ENCODE measurements around the gene THOC3. TPM values are rescaled to one million over a fixed set of nuclear protein-coding genes. Genes with fewer than 3 reads are reported as not detected.
"Not testable (repeated sequence)": the region's sequence is repeated elsewhere in the genome, so short reads cannot be mapped to it uniquely, and the experiment has no call there.

The THOC3 gene
- polyA plus RNA-seq (2013): 32.4 TPM

GRCh38 chr5:175967471-175968372 lies at the start of gene THOC3:
THOC3 (minus strand) TSS chr5:175968315; CDS start chr5:175968208, 107 bp downstream.
- H3K27me3 ChIP-seq (replicated peaks in 2 of 5; ENCODE audit: control insufficient read depth in 4 of 5, insufficient read depth in 5 of 5, low read length in 4 of 5); H3K4me1 ChIP-seq (ENCODE audit: control extremely low read depth in 1 of 4, control insufficient read depth in 4 of 4, insufficient read depth in 4 of 4, low read length in 3 of 4); H3K36me3 ChIP-seq (ENCODE audit: control insufficient read depth in 4 of 4, insufficient read depth in 4 of 4, low read length in 3 of 4); H3K9me3 ChIP-seq (ENCODE audit: control extremely low read depth in 1 of 5, control insufficient read depth in 4 of 5, insufficient read depth in 2 of 5, low read depth in 1 of 5, low read length in 4 of 5); CTCF ChIA-PET; H3K27ac ChIP-seq (ENCODE audit: insufficient read depth in 1 of 2, low read depth in 1 of 2, low read length in 2 of 2, poor library complexity in 1 of 2, severe bottlenecking in 2 of 2); POLR2A ChIA-PET: not testable (repeated sequence)
- DNase-seq: peak; percentile 78 to 91 (median 89)
- peak within 1 kb of the TSS; percentile 57 to 80 (median 68) for H3K4me3 ChIP-seq (ENCODE audit: control insufficient read depth in 1 of 7, extremely low read depth in 1 of 7, insufficient read depth in 4 of 7, low read depth in 2 of 7, low read length in 6 of 7)
- WGBS (ENCODE audit: insufficient coverage): 0% methylated on average over 12 of the region's 67 CpGs

- H3K9me3 ChIP-seq (ENCODE audit: control extremely low read depth in 1 of 5, control insufficient read depth in 4 of 5, insufficient read depth in 2 of 5, low read depth in 1 of 5, low read length in 4 of 5); CTCF ChIA-PET; H3K4me1 ChIP-seq (ENCODE audit: control extremely low read depth in 1 of 4, control insufficient read depth in 4 of 4, insufficient read depth in 4 of 4, low read length in 3 of 4); DNase-seq; H3K4me3 ChIP-seq (ENCODE audit: control insufficient read depth in 1 of 7, extremely low read depth in 1 of 7, insufficient read depth in 4 of 7, low read depth in 2 of 7, low read length in 6 of 7); POLR2A ChIA-PET; H3K27me3 ChIP-seq (replicated peaks in 2 of 5; ENCODE audit: control insufficient read depth in 4 of 5, insufficient read depth in 5 of 5, low read length in 4 of 5); H3K27ac ChIP-seq (ENCODE audit: insufficient read depth in 1 of 2, low read depth in 1 of 2, low read length in 2 of 2, poor library complexity in 1 of 2, severe bottlenecking in 2 of 2); H3K36me3 ChIP-seq (ENCODE audit: control insufficient read depth in 4 of 4, insufficient read depth in 4 of 4, low read length in 3 of 4): not testable (repeated sequence)
- WGBS (ENCODE audit: insufficient coverage): no CpG with 5 or more reads among the region's 4 CpGs
Observed at GRCh38 chr5:176017324-176017723, 49.2 kb upstream of the THOC3 start.

GRCh38 chr5:176014360-176014759 lies 46.2 kb upstream of the THOC3 start:
- H3K27me3 ChIP-seq (replicated peaks in 2 of 5; ENCODE audit: control insufficient read depth in 4 of 5, insufficient read depth in 5 of 5, low read length in 4 of 5); H3K9me3 ChIP-seq (ENCODE audit: control extremely low read depth in 1 of 5, control insufficient read depth in 4 of 5, insufficient read depth in 2 of 5, low read depth in 1 of 5, low read length in 4 of 5); H3K36me3 ChIP-seq (ENCODE audit: control insufficient read depth in 4 of 4, insufficient read depth in 4 of 4, low read length in 3 of 4); DNase-seq; H3K4me3 ChIP-seq (ENCODE audit: control insufficient read depth in 1 of 7, extremely low read depth in 1 of 7, insufficient read depth in 4 of 7, low read depth in 2 of 7, low read length in 6 of 7); POLR2A ChIA-PET; CTCF ChIA-PET; H3K27ac ChIP-seq (ENCODE audit: insufficient read depth in 1 of 2, low read depth in 1 of 2, low read length in 2 of 2, poor library complexity in 1 of 2, severe bottlenecking in 2 of 2); H3K4me1 ChIP-seq (ENCODE audit: control extremely low read depth in 1 of 4, control insufficient read depth in 4 of 4, insufficient read depth in 4 of 4, low read length in 3 of 4): not testable (repeated sequence)
- WGBS (ENCODE audit: insufficient coverage): no CpG with 5 or more reads among the region's 6 CpGs

- H3K36me3 ChIP-seq (ENCODE audit: control insufficient read depth in 4 of 4, insufficient read depth in 4 of 4, low read length in 3 of 4); CTCF ChIA-PET; H3K27ac ChIP-seq (ENCODE audit: insufficient read depth in 1 of 2, low read depth in 1 of 2, low read length in 2 of 2, poor library complexity in 1 of 2, severe bottlenecking in 2 of 2); POLR2A ChIA-PET; H3K4me1 ChIP-seq (ENCODE audit: control extremely low read depth in 1 of 4, control insufficient read depth in 4 of 4, insufficient read depth in 4 of 4, low read length in 3 of 4); H3K27me3 ChIP-seq (replicated peaks in 2 of 5; ENCODE audit: control insufficient read depth in 4 of 5, insufficient read depth in 5 of 5, low read length in 4 of 5); H3K9me3 ChIP-seq (ENCODE audit: control extremely low read depth in 1 of 5, control insufficient read depth in 4 of 5, insufficient read depth in 2 of 5, low read depth in 1 of 5, low read length in 4 of 5); DNase-seq; H3K4me3 ChIP-seq (ENCODE audit: control insufficient read depth in 1 of 7, extremely low read depth in 1 of 7, insufficient read depth in 4 of 7, low read depth in 2 of 7, low read length in 6 of 7): not testable (repeated sequence)
- no CpG with 5 or more reads among the region's 4 CpGs for WGBS (ENCODE audit: insufficient coverage)
Observed at GRCh38 chr5:176011088-176011487, 43.0 kb upstream of the THOC3 start.

GRCh38 chr5:176010202-176010601 lies 42.1 kb upstream of the THOC3 start:
- DNase-seq; H3K4me3 ChIP-seq (ENCODE audit: control insufficient read depth in 1 of 7, extremely low read depth in 1 of 7, insufficient read depth in 4 of 7, low read depth in 2 of 7, low read length in 6 of 7); H3K27me3 ChIP-seq (replicated peaks in 2 of 5; ENCODE audit: control insufficient read depth in 4 of 5, insufficient read depth in 5 of 5, low read length in 4 of 5); H3K9me3 ChIP-seq (ENCODE audit: control extremely low read depth in 1 of 5, control insufficient read depth in 4 of 5, insufficient read depth in 2 of 5, low read depth in 1 of 5, low read length in 4 of 5); H3K4me1 ChIP-seq (ENCODE audit: control extremely low read depth in 1 of 4, control insufficient read depth in 4 of 4, insufficient read depth in 4 of 4, low read length in 3 of 4); POLR2A ChIA-PET; H3K27ac ChIP-seq (ENCODE audit: insufficient read depth in 1 of 2, low read depth in 1 of 2, low read length in 2 of 2, poor library complexity in 1 of 2, severe bottlenecking in 2 of 2); H3K36me3 ChIP-seq (ENCODE audit: control insufficient read depth in 4 of 4, insufficient read depth in 4 of 4, low read length in 3 of 4); CTCF ChIA-PET: not testable (repeated sequence)
- WGBS (ENCODE audit: insufficient coverage): 100% methylated on average over 3 of the region's 8 CpGs

GRCh38 chr5:176007220-176007619 lies 39.1 kb upstream of the THOC3 start:
- H3K4me1 ChIP-seq (ENCODE audit: control extremely low read depth in 1 of 4, control insufficient read depth in 4 of 4, insufficient read depth in 4 of 4, low read length in 3 of 4); H3K36me3 ChIP-seq (ENCODE audit: control insufficient read depth in 4 of 4, insufficient read depth in 4 of 4, low read length in 3 of 4); CTCF ChIA-PET; H3K9me3 ChIP-seq (ENCODE audit: control extremely low read depth in 1 of 5, control insufficient read depth in 4 of 5, insufficient read depth in 2 of 5, low read depth in 1 of 5, low read length in 4 of 5); H3K27me3 ChIP-seq (replicated peaks in 2 of 5; ENCODE audit: control insufficient read depth in 4 of 5, insufficient read depth in 5 of 5, low read length in 4 of 5); H3K4me3 ChIP-seq (ENCODE audit: control insufficient read depth in 1 of 7, extremely low read depth in 1 of 7, insufficient read depth in 4 of 7, low read depth in 2 of 7, low read length in 6 of 7); POLR2A ChIA-PET; H3K27ac ChIP-seq (ENCODE audit: insufficient read depth in 1 of 2, low read depth in 1 of 2, low read length in 2 of 2, poor library complexity in 1 of 2, severe bottlenecking in 2 of 2): not testable (repeated sequence)
- DNase-seq: peak in 1 of 3 donors; percentile 10
- no CpG with 5 or more reads among the region's 4 CpGs for WGBS (ENCODE audit: insufficient coverage)

GRCh38 chr5:176006819-176007218 lies 38.7 kb upstream of the THOC3 start:
- DNase-seq; POLR2A ChIA-PET; CTCF ChIA-PET; H3K4me1 ChIP-seq (ENCODE audit: control extremely low read depth in 1 of 4, control insufficient read depth in 4 of 4, insufficient read depth in 4 of 4, low read length in 3 of 4); H3K27me3 ChIP-seq (replicated peaks in 2 of 5; ENCODE audit: control insufficient read depth in 4 of 5, insufficient read depth in 5 of 5, low read length in 4 of 5); H3K36me3 ChIP-seq (ENCODE audit: control insufficient read depth in 4 of 4, insufficient read depth in 4 of 4, low read length in 3 of 4); H3K9me3 ChIP-seq (ENCODE audit: control extremely low read depth in 1 of 5, control insufficient read depth in 4 of 5, insufficient read depth in 2 of 5, low read depth in 1 of 5, low read length in 4 of 5); H3K4me3 ChIP-seq (ENCODE audit: control insufficient read depth in 1 of 7, extremely low read depth in 1 of 7, insufficient read depth in 4 of 7, low read depth in 2 of 7, low read length in 6 of 7); H3K27ac ChIP-seq (ENCODE audit: insufficient read depth in 1 of 2, low read depth in 1 of 2, low read length in 2 of 2, poor library complexity in 1 of 2, severe bottlenecking in 2 of 2): not testable (repeated sequence)
- WGBS (ENCODE audit: insufficient coverage): 100% methylated on average over 2 of the region's 13 CpGs

Measured in common myeloid progenitor, CD34-positive (primary cell).